Neuron (in vitro differentiated cells): Measurements from ENCODE around the gene TM2D1.

Experiments
- H2AFZ ChIP-seq: one replicate; pipeline ENCODE4 v1.6.1; 2013; ENCODE audit warnings: low read depth, mild to moderate bottlenecking, inconsistent platforms, low read length, moderate library complexity
- H3K27me3 ChIP-seq: one replicate; pipeline ENCODE4 v1.6.1; 2013; ENCODE audit warnings: low read length; ENCODE audit not compliant: insufficient read depth
- H3K36me3 ChIP-seq: one replicate; pipeline ENCODE4 v1.6.1; 2013; ENCODE audit warnings: low read length; ENCODE audit not compliant: insufficient read depth
- H3K4me1 ChIP-seq: one replicate; pipeline ENCODE4 v1.6.1; 2013; ENCODE audit warnings: low read length; ENCODE audit not compliant: insufficient read depth
- H3K4me3 ChIP-seq: 2 replicates; pipeline ENCODE4 v1.5.1; 2013; ENCODE audit warnings: mild to moderate bottlenecking, low read length, moderate library complexity
- H3K9me3 ChIP-seq: one replicate; pipeline ENCODE4 v1.6.1; 2013; ENCODE audit warnings: low read length

The TM2D1 gene

GRCh38 chr1:61637470-61637869 lies 87.5 kb downstream of the TM2D1 start:
- Histone ChIP-seq H2AFZ (no peak overlapping the region), H3K4me1 (no peaks in the 10 kb centered on the region), H3K27me3 (peaks cover 14% of the 10 kb centered on the region), H3K4me3 (no peak overlapping the region), H3K36me3 (no peaks in the 10 kb centered on the region), H3K9me3 (no peaks in the 10 kb centered on the region)

GRCh38 chr1:61636814-61637213 lies 88.1 kb downstream of the TM2D1 start:
- no peaks in the 10 kb centered on the region for H3K9me3 ChIP-seq
- no peaks in the 10 kb centered on the region for H3K36me3 ChIP-seq
- H3K4me1 ChIP-seq, result no peaks in the 10 kb centered on the region
- peaks cover 14% of the 10 kb centered on the region for H3K27me3 ChIP-seq
- H2AFZ ChIP-seq, result no peak overlapping the region
- no peak overlapping the region for H3K4me3 ChIP-seq

GRCh38 chr1:61636376-61636775 lies 88.6 kb downstream of the TM2D1 start:
- H3K4me1 ChIP-seq, result no peaks in the 10 kb centered on the region
- no peaks in the 10 kb centered on the region for H3K36me3 ChIP-seq
- H3K4me3 ChIP-seq, result no peak overlapping the region
- peaks cover 14% of the 10 kb centered on the region for H3K27me3 ChIP-seq
- no peak overlapping the region for H2AFZ ChIP-seq
- no peaks in the 10 kb centered on the region for H3K9me3 ChIP-seq

- Histone ChIP-seq H2AFZ (no peak overlapping the region), H3K27me3 (peaks cover 11% of the 10 kb centered on the region), H3K4me1 (no peaks in the 10 kb centered on the region), H3K4me3 (no peak overlapping the region), H3K9me3 (no peaks in the 10 kb centered on the region), H3K36me3 (no peaks in the 10 kb centered on the region)
These were observed 89.4 kb downstream of the TM2D1 start for GRCh38 chr1:61635557-61635956.

GRCh38 chr1:61631436-61631835 lies 93.5 kb downstream of the TM2D1 start:
- Histone ChIP-seq H2AFZ (no peak overlapping the region), H3K36me3 (no peaks in the 10 kb centered on the region), H3K4me3 (no peak overlapping the region), H3K9me3 (no peaks in the 10 kb centered on the region), H3K27me3 (no peaks in the 10 kb centered on the region), H3K4me1 (no peaks in the 10 kb centered on the region)
